IPS-20b (cell line): ENCODE data around the gene CELA3A.
A peak's percentile ranks its signal among the peaks of the same experiment; 100 is the strongest.
"Not testable (repeated sequence)": the region's sequence is repeated elsewhere in the genome, so short reads cannot be mapped to it uniquely, and the experiment has no call there.

ENCODE experiments used
- H3K27ac ChIP-seq: one replicate; pipeline ENCODE4 v1.5.1; 2013; ENCODE audit warnings: low read length
- H3K27me3 ChIP-seq: 2 replicates; pipeline ENCODE4 v1.6.1; 2013; ENCODE audit warnings: mild to moderate bottlenecking, low read length, inconsistent platforms; ENCODE audit not compliant: insufficient read depth
- H3K36me3 ChIP-seq: 2 replicates; pipeline ENCODE4 v1.6.1; 2013; ENCODE audit warnings: low read depth, mild to moderate bottlenecking, inconsistent platforms, low read length, moderate library complexity; ENCODE audit not compliant: insufficient read depth
- H3K4me1 ChIP-seq: 2 replicates; pipeline ENCODE4 v1.6.1; 2013; ENCODE audit warnings: mild to moderate bottlenecking, control low read depth, inconsistent platforms, low read length, moderate library complexity; ENCODE audit not compliant: insufficient read depth
- H3K4me3 ChIP-seq: 2 replicates; pipeline ENCODE4 v1.5.1; 2013; ENCODE audit warnings: mild to moderate bottlenecking, low read length, inconsistent platforms
- H3K9ac ChIP-seq: 2 replicates; pipeline ENCODE4 v1.6.1; 2013; ENCODE audit warnings: low read depth, mild to moderate bottlenecking, inconsistent platforms, low read length, moderate library complexity
- H3K9me3 ChIP-seq: 2 replicates; pipeline ENCODE4 v1.6.1; 2013; ENCODE audit warnings: mild to moderate bottlenecking, low read depth, low read length, inconsistent platforms; ENCODE audit not compliant: insufficient read depth

The CELA3A gene

DNA sequence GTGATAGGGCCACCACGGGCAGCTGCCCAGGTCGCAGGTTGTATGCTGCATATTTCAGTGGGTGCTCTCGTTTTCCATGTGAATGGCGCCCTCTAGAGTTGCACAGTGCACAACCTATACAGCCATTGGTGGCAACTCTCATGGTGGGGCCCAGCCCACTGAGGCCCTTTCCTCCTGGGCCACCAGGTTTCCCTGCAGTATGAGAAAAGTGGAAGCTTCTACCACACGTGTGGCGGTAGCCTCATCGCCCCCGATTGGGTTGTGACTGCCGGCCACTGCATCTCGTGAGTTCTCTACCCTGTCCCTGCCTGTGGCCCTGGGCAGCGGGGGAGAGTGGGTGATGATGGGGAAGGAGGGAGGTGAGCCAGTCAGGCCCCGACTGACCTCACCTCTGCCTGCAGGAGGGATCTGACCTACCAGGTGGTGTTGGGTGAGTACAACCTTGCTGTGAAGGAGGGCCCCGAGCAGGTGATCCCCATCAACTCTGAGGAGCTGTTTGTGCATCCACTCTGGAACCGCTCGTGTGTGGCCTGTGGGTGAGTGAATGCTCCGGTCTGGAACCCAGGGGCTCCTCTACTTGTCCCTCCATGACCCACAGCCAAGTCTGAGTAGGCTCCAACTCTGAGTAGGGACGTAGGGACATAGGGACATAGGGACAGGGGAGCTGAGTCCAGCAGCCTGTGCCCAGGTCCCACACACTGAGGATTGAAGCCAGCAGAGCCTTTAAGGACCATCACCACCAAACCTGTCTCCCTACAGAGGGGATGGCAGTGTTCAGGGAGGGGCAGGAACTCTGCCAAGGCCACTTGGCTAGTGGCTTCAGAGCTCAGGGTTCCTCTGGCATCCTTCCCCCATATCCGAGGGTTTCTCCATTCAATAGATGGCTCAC is 4.0 kb downstream of the CELA3A start:
- not testable (repeated sequence) for H3K4me1 ChIP-seq, H3K27ac ChIP-seq, H3K36me3 ChIP-seq, H3K27me3 ChIP-seq, H3K4me3 ChIP-seq, H3K9me3 ChIP-seq, H3K9ac ChIP-seq

DNA sequence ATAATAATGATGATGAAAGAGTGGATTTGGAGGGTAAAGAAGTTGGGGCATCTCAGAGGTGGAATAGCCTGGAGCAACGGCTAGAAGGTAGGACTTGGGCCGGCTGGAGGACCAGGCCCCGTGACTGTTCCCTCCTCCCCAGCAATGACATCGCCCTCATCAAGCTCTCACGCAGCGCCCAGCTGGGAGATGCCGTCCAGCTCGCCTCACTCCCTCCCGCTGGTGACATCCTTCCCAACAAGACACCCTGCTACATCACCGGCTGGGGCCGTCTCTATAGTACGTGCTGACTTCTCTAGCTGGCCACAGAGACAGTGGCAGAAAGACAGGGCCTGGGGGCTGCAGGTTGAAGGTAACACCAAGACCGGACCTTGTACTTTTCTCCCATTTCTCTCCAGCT is 5.3 kb downstream of the CELA3A start:
- H3K9me3 ChIP-seq: not testable (repeated sequence)

DNA sequence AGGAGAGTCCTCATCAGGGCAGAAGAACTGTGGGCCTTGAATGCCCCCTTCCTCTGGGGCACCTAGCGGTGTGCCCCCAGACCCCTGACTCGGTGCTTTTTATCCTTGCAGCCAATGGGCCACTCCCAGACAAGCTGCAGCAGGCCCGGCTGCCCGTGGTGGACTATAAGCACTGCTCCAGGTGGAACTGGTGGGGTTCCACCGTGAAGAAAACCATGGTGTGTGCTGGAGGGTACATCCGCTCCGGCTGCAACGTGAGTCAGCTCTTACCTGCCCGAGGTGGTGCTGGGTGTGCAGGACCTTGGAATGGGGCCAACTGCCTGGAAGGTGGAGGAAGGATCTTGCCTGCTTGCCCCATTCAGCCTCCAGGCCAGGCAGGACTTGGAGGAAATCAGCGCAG is 5.8 kb downstream of the CELA3A start:
- H3K27me3 ChIP-seq, H3K4me1 ChIP-seq, H3K9ac ChIP-seq, H3K4me3 ChIP-seq, H3K27ac ChIP-seq, H3K9me3 ChIP-seq, H3K36me3 ChIP-seq: not testable (repeated sequence)

More for the DNA sequence above, 5.3 kb downstream of the CELA3A start:
- H3K27ac ChIP-seq, H3K9ac ChIP-seq, H3K4me3 ChIP-seq, H3K36me3 ChIP-seq, H3K4me1 ChIP-seq, H3K27me3 ChIP-seq: not testable (repeated sequence)

DNA sequence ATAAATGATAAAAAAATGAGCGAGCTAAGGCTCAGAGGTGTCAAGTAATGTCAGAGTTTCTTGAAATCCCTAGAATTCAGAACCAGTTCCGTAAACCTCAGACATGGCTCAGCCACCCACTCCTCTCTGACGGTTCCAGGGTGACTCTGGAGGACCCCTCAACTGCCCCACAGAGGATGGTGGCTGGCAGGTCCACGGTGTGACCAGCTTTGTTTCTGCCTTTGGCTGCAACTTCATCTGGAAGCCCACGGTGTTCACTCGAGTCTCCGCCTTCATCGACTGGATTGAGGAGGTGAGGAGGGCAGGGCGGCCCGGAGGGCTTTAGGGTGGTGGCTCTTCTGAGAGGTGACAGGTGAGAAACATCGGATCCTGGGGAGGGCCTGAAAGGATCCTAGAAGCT is 8.1 kb downstream of the CELA3A start:
- not testable (repeated sequence) for H3K27ac ChIP-seq, H3K36me3 ChIP-seq, H3K27me3 ChIP-seq, H3K9me3 ChIP-seq, H3K4me3 ChIP-seq, H3K4me1 ChIP-seq, H3K9ac ChIP-seq

DNA sequence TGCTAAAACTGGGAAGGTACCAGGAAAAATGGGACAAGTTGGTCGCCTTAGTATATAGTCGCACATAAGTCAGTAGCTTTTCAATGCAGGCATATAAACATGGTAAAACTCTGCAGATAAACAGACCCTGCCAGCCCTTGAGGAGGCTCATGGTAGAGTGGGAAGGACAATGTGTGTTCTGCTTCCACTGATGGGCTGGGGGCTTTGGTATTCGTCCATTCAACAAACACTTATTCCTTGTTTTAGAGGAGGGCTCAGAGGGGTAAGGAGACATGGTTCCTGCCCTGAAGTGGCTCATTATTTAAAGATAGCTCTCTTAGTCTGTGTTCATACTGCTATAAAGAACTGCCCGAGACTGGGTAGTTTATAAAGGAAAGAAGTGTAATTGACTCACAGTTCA is 11.3 kb downstream of the CELA3A start:
- H3K9ac ChIP-seq, H3K27me3 ChIP-seq, H3K4me1 ChIP-seq, H3K9me3 ChIP-seq, H3K36me3 ChIP-seq, H3K27ac ChIP-seq, H3K4me3 ChIP-seq: not testable (repeated sequence)

DNA sequence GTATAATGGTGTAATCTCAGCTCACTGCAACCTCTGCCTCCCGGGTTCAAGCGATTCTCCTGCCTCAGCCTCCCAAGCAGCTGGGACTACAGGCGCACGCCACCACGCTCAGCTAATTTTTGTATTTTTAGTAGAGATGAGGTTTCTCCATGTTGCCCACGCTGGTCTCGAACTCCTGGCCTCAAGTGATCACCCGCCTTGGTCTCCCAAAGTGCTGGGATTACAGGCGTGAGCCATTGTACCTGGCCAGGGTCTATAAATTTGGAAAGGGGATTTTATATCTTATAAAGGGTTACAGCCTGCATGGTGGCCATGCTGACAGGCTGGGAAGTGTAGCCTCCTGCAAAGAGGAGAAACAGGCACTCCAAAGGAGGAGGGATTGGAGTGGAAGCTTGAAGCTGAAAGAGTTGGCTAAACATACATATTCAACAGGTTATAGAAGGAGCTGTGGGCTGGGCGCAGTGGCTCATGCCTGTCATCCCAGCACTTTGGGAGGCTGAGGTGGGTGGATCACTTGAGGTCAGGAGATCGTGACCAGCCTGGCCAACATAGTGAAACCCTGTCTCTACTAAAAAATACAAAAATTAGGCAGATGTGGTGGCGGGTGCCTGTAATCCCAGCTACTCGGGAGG is 13.2 kb downstream of the CELA3A start:
- not testable (repeated sequence) for H3K4me1 ChIP-seq, H3K27ac ChIP-seq, H3K27me3 ChIP-seq, H3K9ac ChIP-seq, H3K36me3 ChIP-seq, H3K4me3 ChIP-seq, H3K9me3 ChIP-seq

DNA sequence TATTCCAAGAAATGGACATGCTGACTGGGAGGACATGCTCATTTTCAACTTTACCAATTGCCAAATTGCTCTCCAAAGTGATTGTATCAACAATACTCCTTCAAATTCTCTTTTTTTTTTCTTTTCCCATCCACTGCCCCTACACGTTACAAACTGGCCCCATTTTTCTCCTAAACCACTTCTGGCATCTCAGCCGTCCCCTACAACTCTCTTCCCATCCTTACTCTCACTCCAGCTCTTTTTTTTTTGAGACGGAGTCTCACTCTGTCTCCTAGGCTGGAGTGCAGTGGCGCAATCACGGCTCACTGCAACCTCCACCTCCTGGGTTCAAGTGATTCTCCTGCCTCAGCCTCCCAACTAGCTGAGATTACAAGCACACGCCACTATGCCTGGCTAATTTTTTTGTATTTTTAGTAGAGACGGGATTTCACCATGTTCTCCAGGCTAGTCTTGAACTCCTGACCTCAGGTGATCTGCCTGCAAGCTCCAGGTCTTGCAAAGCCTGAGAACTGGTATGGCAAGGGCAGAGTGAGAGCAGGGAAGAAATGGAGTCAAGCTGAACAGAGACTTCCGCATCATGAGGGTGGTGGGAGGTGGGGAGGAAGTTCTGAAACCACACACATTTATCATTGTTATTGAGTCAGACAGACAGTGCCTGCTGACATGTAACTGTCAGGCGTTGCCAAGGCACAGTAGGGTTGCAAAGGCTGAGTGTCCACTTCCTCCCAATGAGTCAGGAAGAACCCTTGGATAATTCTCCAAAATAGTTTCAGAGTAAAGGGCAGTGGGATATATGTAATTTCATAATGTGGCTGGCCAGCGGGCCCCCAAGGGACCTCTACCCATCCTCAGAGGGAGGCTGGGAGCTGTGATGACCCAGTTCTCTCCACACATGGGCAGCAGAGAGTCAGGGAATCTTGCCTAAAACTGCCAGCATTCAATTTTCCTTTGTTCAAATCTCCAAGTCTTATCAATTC is 17.4 kb downstream of the CELA3A start:
- no peak overlapping the region for H3K4me3 ChIP-seq
- no peaks in the 10 kb centered on the region for H3K9me3 ChIP-seq
- H3K4me1 ChIP-seq: peaks cover 4% of the 10 kb centered on the region; the same call in 1 of the 2 replicates
- no peak overlapping the region for H3K9ac ChIP-seq
- no peaks in the 10 kb centered on the region for H3K36me3 ChIP-seq
- H3K27ac ChIP-seq: no peak overlapping the region
- H3K27me3 ChIP-seq: no peaks in the 10 kb centered on the region

DNA sequence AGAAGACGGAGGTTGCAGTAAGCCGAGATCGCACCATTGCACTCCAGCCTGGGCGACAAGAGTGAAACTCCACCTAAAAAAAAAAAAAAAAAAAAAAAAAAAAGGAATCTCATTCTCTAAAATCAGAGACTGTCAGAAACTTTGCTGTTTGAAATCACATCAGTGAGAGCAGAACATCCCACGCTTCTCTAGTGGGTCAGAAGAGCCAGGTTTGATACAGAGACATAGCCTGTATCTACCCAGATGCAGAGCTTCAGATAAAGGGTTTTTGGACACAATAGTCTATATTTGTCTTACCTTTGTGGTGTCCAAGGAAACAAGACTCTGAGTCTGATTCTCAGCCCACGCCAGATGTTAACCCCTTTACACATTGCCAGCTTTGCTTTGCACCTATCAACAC is 19.6 kb downstream of the CELA3A start:
- Histone ChIP-seq H3K36me3 (no peaks in the 10 kb centered on the region), H3K27me3 (no peaks in the 10 kb centered on the region), H3K27ac (no peak overlapping the region), H3K9me3 (no peaks in the 10 kb centered on the region), H3K9ac (no peak overlapping the region), H3K4me1 (peaks cover 9% of the 10 kb centered on the region), H3K4me3 (no peak overlapping the region)

DNA sequence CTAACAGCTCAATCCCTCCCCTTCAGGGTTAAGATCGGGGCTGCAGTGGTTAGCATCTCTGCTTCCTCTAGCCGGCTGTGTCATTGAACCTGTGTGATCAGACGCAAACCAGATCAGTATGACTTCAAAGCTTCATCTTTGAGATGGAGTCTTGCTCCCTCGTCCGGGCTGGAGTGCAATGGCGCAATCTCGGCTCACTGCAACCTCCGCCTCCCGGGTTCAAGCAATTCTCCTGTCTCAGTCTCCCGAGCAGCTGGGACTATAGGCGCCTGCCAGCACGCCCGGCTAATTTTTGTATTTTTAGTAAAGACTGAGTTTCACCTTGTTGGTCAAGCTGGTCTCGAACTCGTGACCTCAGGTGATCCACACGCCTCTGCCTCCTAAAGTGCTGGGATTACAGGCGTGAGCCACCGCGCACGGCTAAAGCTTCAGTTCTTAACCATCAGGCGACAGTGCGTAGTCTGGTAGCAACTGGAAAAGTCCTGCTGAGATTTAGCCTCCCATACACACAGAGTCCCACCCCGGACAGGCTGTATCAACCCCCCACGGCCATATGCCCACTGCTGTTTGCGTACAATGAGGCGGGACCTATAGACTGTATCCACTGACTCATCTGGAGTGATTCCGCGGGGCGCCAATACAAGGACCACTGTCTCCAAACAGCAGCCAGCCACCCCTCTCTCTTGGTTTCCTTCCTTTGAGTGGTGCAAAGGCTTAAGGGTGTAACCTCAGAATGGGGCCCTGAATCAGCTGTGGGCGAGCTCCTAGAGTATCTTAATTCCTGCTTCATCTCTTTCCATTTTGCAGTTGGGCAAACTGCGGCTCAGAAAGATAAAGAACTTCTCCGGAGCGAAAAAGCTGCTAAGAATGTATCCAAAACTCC is 23.3 kb downstream of the CELA3A start:
- Histone ChIP-seq H3K36me3 (peaks cover 7% of the 10 kb centered on the region), H3K9ac (peak overlapping the region; percentile 97; the same call in 1 of the 2 replicates), H3K4me3 (peak overlapping the region; percentile 99)

DNA sequence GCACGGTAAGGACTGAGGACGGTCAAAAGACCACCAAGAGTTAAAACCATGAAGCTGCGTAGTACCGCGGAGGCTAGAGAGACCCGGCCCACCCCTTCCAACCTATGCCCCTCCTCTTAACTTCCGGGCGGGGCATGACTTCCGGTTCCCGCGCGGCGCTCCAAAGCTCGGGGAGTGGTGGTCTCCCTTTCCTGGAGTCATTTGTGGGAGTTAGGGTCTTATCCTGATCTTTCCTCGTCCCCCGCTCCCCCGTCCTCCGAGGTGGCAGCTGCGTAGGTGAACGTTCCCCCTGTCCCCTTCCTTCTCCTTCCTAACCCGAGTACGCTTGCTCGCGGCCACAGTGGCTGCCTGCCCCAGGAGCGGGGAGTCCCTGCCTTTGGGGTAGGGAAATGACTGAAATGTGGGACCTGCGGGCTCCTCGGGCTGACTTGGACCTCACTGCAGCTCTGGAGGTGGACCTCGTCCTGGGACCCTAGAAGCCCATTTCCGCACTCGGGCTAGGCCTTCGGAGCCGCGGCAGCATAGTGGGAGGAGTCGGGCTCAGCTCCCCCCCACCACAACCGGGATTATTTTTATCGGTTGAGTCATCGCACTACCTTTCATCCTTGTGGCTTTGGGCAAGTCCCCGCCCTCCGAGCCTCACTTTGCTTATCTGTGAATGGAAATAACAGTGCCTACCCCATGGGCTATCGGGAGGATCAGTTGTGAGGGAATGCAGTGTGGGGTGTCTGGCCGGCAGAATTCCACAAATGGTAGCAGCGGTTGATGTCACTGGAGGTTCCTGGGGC is 24.1 kb downstream of the CELA3A start:
- no peaks in the 10 kb centered on the region for H3K27me3 ChIP-seq
- no peaks in the 10 kb centered on the region for H3K9me3 ChIP-seq
- H3K4me1 ChIP-seq: peaks cover 9% of the 10 kb centered on the region
- H3K36me3 ChIP-seq: peaks cover 15% of the 10 kb centered on the region
- peak overlapping the region; percentile 97 for H3K9ac ChIP-seq
- H3K4me3 ChIP-seq: peak overlapping the region; percentile 99
- peak overlapping the region; percentile 97 for H3K27ac ChIP-seq

More for the DNA sequence above, 23.3 kb downstream of the CELA3A start:
- H3K27me3 ChIP-seq: no peaks in the 10 kb centered on the region
- no peak overlapping the region for H3K27ac ChIP-seq
- H3K4me1 ChIP-seq: peaks cover 9% of the 10 kb centered on the region
- H3K9me3 ChIP-seq: no peaks in the 10 kb centered on the region
